A673 (cell line): ENCODE data around the gene TRMT5. TPM values are rescaled to one million over a fixed set of nuclear protein-coding genes. Genes with fewer than 3 reads are reported as not detected.

Experiments
- BruUV-seq: library from RNA; stranded (reverse); fragments of 400-500 nt; replicated peaks from 2 replicates; lab custom pipeline; 2021; lab: Mats Ljungman, UMichigan
- CTCF ChIA-PET: fragments of 300-600 bp; sonication (Branson Sonifier 250); formaldehyde crosslinking; loops from one replicate; lab custom pipeline; 2022; ENCODE audit warnings: antibody characterized with exemption; lab: Charles Lee
- POLR2A ChIA-PET: fragments of 300-600 bp; sonication (Branson Sonifier 250); formaldehyde crosslinking; loops from one replicate; lab custom pipeline; 2022; ENCODE audit warnings: antibody characterized with exemption; ENCODE audit not compliant: low non-redundant PET; lab: Charles Lee
- DNase-seq: peaks from one replicate; pipeline ENCODE4 v3.0.0-alpha.2; 2015; ENCODE audit warnings: low spot score
- H3K27ac ChIP-seq: fragments of 200-600 bp; sonication (generic); 2 replicates; pipeline ENCODE4 v1.5.1; 2016; ENCODE audit warnings: mixed run types, low read depth, mild to moderate bottlenecking, mixed read lengths, antibody characterized with exemption, low read length; ENCODE audit not compliant: poor library complexity, severe bottlenecking
- H3K27me3 ChIP-seq: fragments of 200-600 bp; sonication (generic); replicated peaks from 2 replicates; pipeline ENCODE4 v1.6.1; 2017; ENCODE audit warnings: mixed run types, low read depth, mild to moderate bottlenecking, mixed read lengths, antibody characterized with exemption, low read length; ENCODE audit not compliant: insufficient read depth, poor library complexity
- H3K36me3 ChIP-seq: fragments of 200-600 bp; sonication (generic); 2 replicates; pipeline ENCODE4 v1.6.1; 2016; ENCODE audit warnings: mixed run types, mild to moderate bottlenecking, mixed read lengths, antibody characterized with exemption, low read length; ENCODE audit not compliant: insufficient read depth, poor library complexity, severe bottlenecking
- H3K4me1 ChIP-seq: fragments of 200-600 bp; sonication (generic); 2 replicates; pipeline ENCODE4 v1.6.1; 2017; ENCODE audit warnings: mixed run types, mild to moderate bottlenecking, mixed read lengths, antibody characterized with exemption, low read length; ENCODE audit not compliant: insufficient read depth, poor library complexity, severe bottlenecking
- H3K4me3 ChIP-seq: fragments of 200-600 bp; sonication (generic); 2 replicates; pipeline ENCODE4 v1.5.1; 2016; ENCODE audit warnings: low read depth, mixed run types, mild to moderate bottlenecking, mixed read lengths, low read length; ENCODE audit not compliant: poor library complexity, severe bottlenecking
- H3K9me3 ChIP-seq: fragments of 200-600 bp; sonication (generic); 2 replicates; pipeline ENCODE4 v1.6.1; 2016; ENCODE audit warnings: mixed run types, low read depth, mild to moderate bottlenecking, mixed read lengths, antibody characterized with exemption, low read length; ENCODE audit not compliant: poor library complexity, severe bottlenecking
- EZH2 ChIP-seq: fragments of 200-600 bp; sonication (generic); IDR thresholded peaks from 2 replicates; pipeline ENCODE4 v1.6.1; 2017; ENCODE audit warnings: borderline replicate concordance, low read depth, mild to moderate bottlenecking, mixed read lengths, antibody characterized with exemption, low read length; ENCODE audit not compliant: poor library complexity, severe bottlenecking
- intact Hi-C: fragments of 100-400 bp; cut with micrococcal nuclease; formaldehyde crosslinking; loops from one replicate; pipeline ENCODE4 v1.10.0; 2022; ENCODE audit not compliant: unreplicated experiment
- total RNA-seq: library from RNA; stranded (reverse); gene quantifications from 2 replicates; pipeline ENCODE4 v1.2.3, GENCODE V29; 2021
- TF ChIP-seq, protein P1 (sequence below): fragments of 300-800, 200-600 bp; sonication (generic); conservative IDR thresholded peaks from 2 replicates; pipeline ENCODE4 v1.5.1; 2017; ENCODE audit warnings: low read depth, mild to moderate bottlenecking, antibody characterized with exemption, low read length, moderate library complexity, mixed read lengths

Gene TRMT5
- total RNA-seq, 1 experiment from 2014 or later = 21.9 TPM

GRCh38 chr14:60975551-60975950 is 5.3 kb downstream of the TRMT5 start:
- Histone ChIP-seq H3K27me3 (no peaks in the 10 kb centered on the region), H3K36me3 (peaks cover 39% of the 10 kb centered on the region), H3K4me3 (no peak overlapping the region), H3K9me3 (no peaks in the 10 kb centered on the region), H3K4me1 (peaks cover 14% of the 10 kb centered on the region), H3K27ac (no peak overlapping the region)
- intact Hi-C loops = no loop called here
- BruUV-seq = no TSS peak
- ChIA-PET POLR2A (no interaction called here), CTCF (no interaction called here)
- DNase-seq = no peak
- TF ChIP-seq EZH2 = no peak
- TF ChIP-seq, protein P1, sequence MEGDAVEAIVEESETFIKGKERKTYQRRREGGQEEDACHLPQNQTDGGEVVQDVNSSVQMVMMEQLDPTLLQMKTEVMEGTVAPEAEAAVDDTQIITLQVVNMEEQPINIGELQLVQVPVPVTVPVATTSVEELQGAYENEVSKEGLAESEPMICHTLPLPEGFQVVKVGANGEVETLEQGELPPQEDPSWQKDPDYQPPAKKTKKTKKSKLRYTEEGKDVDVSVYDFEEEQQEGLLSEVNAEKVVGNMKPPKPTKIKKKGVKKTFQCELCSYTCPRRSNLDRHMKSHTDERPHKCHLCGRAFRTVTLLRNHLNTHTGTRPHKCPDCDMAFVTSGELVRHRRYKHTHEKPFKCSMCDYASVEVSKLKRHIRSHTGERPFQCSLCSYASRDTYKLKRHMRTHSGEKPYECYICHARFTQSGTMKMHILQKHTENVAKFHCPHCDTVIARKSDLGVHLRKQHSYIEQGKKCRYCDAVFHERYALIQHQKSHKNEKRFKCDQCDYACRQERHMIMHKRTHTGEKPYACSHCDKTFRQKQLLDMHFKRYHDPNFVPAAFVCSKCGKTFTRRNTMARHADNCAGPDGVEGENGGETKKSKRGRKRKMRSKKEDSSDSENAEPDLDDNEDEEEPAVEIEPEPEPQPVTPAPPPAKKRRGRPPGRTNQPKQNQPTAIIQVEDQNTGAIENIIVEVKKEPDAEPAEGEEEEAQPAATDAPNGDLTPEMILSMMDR = no peak

DNA sequence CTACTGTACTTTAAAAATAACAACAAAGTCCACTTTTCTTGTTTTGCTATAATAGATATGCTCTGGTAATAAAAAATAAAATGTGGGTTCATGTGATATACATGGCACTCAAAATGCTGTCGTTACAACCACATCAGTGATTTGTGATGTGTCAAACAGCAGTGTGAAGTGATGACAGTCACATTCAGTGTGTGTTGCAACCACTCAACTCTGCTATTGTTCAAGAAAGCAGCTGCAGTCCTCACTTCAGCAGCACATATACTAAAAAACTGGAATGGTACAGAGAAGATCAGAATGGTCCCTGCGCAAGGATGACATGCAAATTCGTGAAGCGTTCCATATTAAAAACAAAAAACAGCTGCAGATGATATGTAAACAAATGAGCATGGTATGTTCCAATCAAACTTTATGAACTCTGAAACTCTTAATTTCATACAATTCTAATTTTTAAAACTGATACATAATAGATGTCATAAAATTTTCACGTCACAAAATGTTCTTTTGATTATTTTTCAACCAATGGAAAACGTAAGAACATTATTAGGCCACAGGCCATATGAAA is 6.7 kb downstream of the TRMT5 start:
- CTCF ChIA-PET = no interaction called here
- TF ChIP-seq, protein P1 = no peak
- no peak for TF ChIP-seq EZH2
- DNase-seq = no peak
- BruUV-seq = no TSS peak
- Histone ChIP-seq H3K27me3 (no peaks in the 10 kb centered on the region), H3K27ac (no peak overlapping the region), H3K36me3 (peaks cover 36% of the 10 kb centered on the region), H3K4me1 (peaks cover 8% of the 10 kb centered on the region), H3K4me3 (no peak overlapping the region), H3K9me3 (no peaks in the 10 kb centered on the region)
- intact Hi-C loops = no loop called here
- POLR2A ChIA-PET = no interaction called here

DNA sequence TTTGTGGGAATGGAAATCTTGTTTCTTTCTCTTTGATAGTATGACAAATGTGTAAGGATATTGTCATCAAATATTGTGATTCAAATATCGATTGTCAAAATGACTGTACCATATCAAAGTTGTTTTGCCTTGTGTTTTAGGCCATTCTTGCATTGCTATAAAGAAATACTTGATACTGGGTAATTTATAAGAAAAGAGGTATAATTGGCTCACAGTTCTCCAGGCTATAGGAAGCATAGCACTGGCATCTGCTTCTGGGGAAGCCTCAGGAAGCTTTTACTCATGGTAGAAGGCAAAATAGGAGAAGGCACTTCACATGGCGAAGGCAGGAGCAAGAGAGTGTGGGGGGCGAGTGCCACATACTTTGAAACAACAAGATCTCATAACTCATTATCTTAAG is 7.8 kb downstream of the TRMT5 start:
- no peaks in the 10 kb centered on the region for H3K27me3 ChIP-seq
- peaks cover under 1% of the 10 kb centered on the region for H3K4me1 ChIP-seq
- H3K4me3 ChIP-seq = no peak overlapping the region
- TF ChIP-seq EZH2 = no peak
- TF ChIP-seq, protein P1 = no peak
- H3K36me3 ChIP-seq = peaks cover 30% of the 10 kb centered on the region
- ChIA-PET POLR2A (no interaction called here), CTCF (no interaction called here)
- no peak overlapping the region for H3K27ac ChIP-seq
- no peak for DNase-seq
- BruUV-seq = no TSS peak
- no peaks in the 10 kb centered on the region for H3K9me3 ChIP-seq
- intact Hi-C loops = no loop called here
